K562 (cell line): ENCODE data around the gene FHL5. TPM values are rescaled to one million over a fixed set of nuclear protein-coding genes. Genes with fewer than 3 reads are reported as not detected.

Experiments
- ATAC-seq: fragments of 200-7000 bp; cut with Tn5 transposase; 3 replicates; pipeline ENCODE4 v1.9.1; 2020; ENCODE audit warnings: moderate library complexity
- BruUV-seq: library from RNA; stranded (reverse); fragments of 400-500 nt; replicated peaks from 2 replicates; lab custom pipeline; 2021; lab: Mats Ljungman, UMichigan
- CTCF ChIA-PET: fragments of 300-600 bp; formaldehyde crosslinking; extraction: SDS; loops from one replicate; lab custom pipeline; 2021; ENCODE audit warnings: low intra/inter-chr PET ratio; lab: Yijun Ruan, JAX
- POLR2A ChIA-PET: fragments of 300-600, 350-650 bp; sonication (Branson Sonifier 250); formaldehyde crosslinking; extraction: SDS; loops from one replicate; lab custom pipeline; 2021; ENCODE audit warnings: antibody characterized with exemption, inconsistent platforms; lab: Yijun Ruan, JAX
- DNase-seq, 4 experiments: peaks; one replicate each; pipeline versions ENCODE4 v3.0.0 to v3.0.0-alpha.2; 2011 to 2018; ENCODE audit warnings: low spot score in 3 of 4, mixed read lengths in 3 of 4; ENCODE audit errors: extremely low read depth in 1 of 4
- FAIRE-seq: peaks from 2 replicates; lab custom pipeline; 2011; peaks lifted over from hg19 to GRCh38; lab: Jason Lieb, UNC
- H2AFZ ChIP-seq: 2 replicates; pipeline ENCODE4 v1.6.0; 2011; ENCODE audit warnings: low read depth, low read length, control low read depth, inconsistent platforms
- H3K27ac ChIP-seq: fragments of 200-600 bp; 3 replicates; pipeline ENCODE4 v1.8.0; 2011; ENCODE audit warnings: low read depth, mild to moderate bottlenecking, control low read depth, inconsistent platforms, low read length, moderate library complexity, mixed read lengths; ENCODE audit errors: extremely low read depth
- H3K27me3 ChIP-seq, 2 experiments: fragments of 300-600 bp in 1 of 2; 2 replicates in 1 of 2; 3 replicates in 1 of 2; pipeline versions ENCODE4 v1.6.0 to v1.8.0; 2011; ENCODE audit warnings: inconsistent platforms in 2 of 2, low read length in 2 of 2, mild to moderate bottlenecking in 1 of 2, mixed read lengths in 1 of 2, moderate library complexity in 1 of 2; ENCODE audit not compliant: control insufficient read depth in 2 of 2, insufficient read depth in 2 of 2
- H3K36me3 ChIP-seq: fragments of 300-600 bp; 3 replicates; pipeline ENCODE4 v1.8.0; 2011; ENCODE audit warnings: mild to moderate bottlenecking, low read length, inconsistent platforms; ENCODE audit not compliant: control insufficient read depth, insufficient read depth
- H3K4me1 ChIP-seq, 2 experiments: fragments of 200-600 bp in 1 of 2; replicated peaks in 1 of 2; 2 replicates in 1 of 2; 3 replicates in 1 of 2; pipeline versions ENCODE4 v1.5.1 to v1.8.0; 2011; ENCODE audit warnings: inconsistent platforms in 2 of 2, low read length in 2 of 2, mild to moderate bottlenecking in 1 of 2, mixed read lengths in 1 of 2, moderate library complexity in 1 of 2; ENCODE audit not compliant: control insufficient read depth in 2 of 2, insufficient read depth in 2 of 2
- H3K4me2 ChIP-seq: 2 replicates; pipeline ENCODE4 v1.6.1; 2011; ENCODE audit warnings: low read length, control low read depth, inconsistent platforms, mixed read lengths; ENCODE audit not compliant: insufficient read depth
- H3K4me3 ChIP-seq: fragments of 200-600 bp; sonication (generic), shearing (Covaris generic); 2 replicates; pipeline ENCODE4 v1.5.1; 2016; ENCODE audit warnings: control low read depth, inconsistent platforms
- H3K79me2 ChIP-seq: fragments of 200-600 bp; 3 replicates; pipeline ENCODE4 v1.8.0; 2011; ENCODE audit warnings: low read length, inconsistent platforms; ENCODE audit not compliant: control insufficient read depth, insufficient read depth
- H3K9ac ChIP-seq, 2 experiments: 2 replicates each; pipeline versions ENCODE4 v1.6.0 to v1.6.1; 2011; ENCODE audit warnings: low read depth in 2 of 2, low read length in 2 of 2, control low read depth in 1 of 2, inconsistent platforms in 1 of 2, mild to moderate bottlenecking in 1 of 2, mixed read lengths in 1 of 2; ENCODE audit not compliant: insufficient read depth in 1 of 2
- H3K9me1 ChIP-seq: one replicate; pipeline ENCODE4 v1.6.0; 2011; ENCODE audit warnings: inconsistent platforms, mild to moderate bottlenecking, low read length, moderate library complexity; ENCODE audit not compliant: control insufficient read depth, insufficient read depth
- H3K9me3 ChIP-seq: replicated peaks from 2 replicates; pipeline ENCODE4 v1.5.1; 2011; ENCODE audit warnings: low read depth, low read length, inconsistent platforms; ENCODE audit not compliant: control insufficient read depth, insufficient read depth
- H4K20me1 ChIP-seq: replicated peaks from 2 replicates; pipeline ENCODE4 v1.6.1; 2011; ENCODE audit warnings: low read length, inconsistent platforms, mixed read lengths; ENCODE audit not compliant: control insufficient read depth, insufficient read depth
- BCL6 ChIP-seq: fragments of 250-450 bp; sonication (Bioruptor Pico); IDR thresholded peaks from 2 replicates; pipeline ENCODE4 v1.4.0; 2020
- BDP1 ChIP-seq: IDR thresholded peaks from 3 replicates; pipeline ENCODE4 v1.6.1; 2011; ENCODE audit not compliant: insufficient read length, insufficient read depth
- CAMTA2 ChIP-seq: fragments of 250-450 bp; sonication (Bioruptor Pico); conservative IDR thresholded peaks from 2 replicates; pipeline ENCODE4 v1.5.1; 2022
- EGR1 ChIP-seq: fragments of 450-650 bp; conservative IDR thresholded peaks from 2 replicates; pipeline ENCODE4 v1.6.1; 2017; ENCODE audit warnings: mild to moderate bottlenecking
- ELF4 ChIP-seq: fragments of 450-650 bp; formaldehyde crosslinking; IDR thresholded peaks from 2 replicates; pipeline ENCODE4 v1.4.0; 2022; ENCODE audit warnings: missing genetic modification characterization
- HDAC1 ChIP-seq, 2 experiments: fragments of 450-650 bp; IDR thresholded peaks; 2 replicates each; pipeline ENCODE4 v1.6.1; 2016 to 2017; ENCODE audit warnings: inconsistent platforms in 1 of 2, mild to moderate bottlenecking in 1 of 2, moderate library complexity in 1 of 2
- HDAC2 ChIP-seq: fragments of 450-650 bp; IDR thresholded peaks from 2 replicates; pipeline ENCODE4 v1.6.1; 2016; ENCODE audit warnings: mild to moderate bottlenecking
- KLF16 ChIP-seq: IDR thresholded peaks from 2 replicates; pipeline ENCODE4 v1.6.1; 2016; ENCODE audit warnings: antibody characterized with exemption
- SNRNP70 ChIP-seq: fragments of 200-400 bp; formaldehyde crosslinking; optimal IDR thresholded peaks from 2 replicates; pipeline ENCODE3; 2017; ENCODE audit warnings: low read depth, low read length
- TBP ChIP-seq: optimal IDR thresholded peaks from 2 replicates; pipeline ENCODE3; 2011; ENCODE audit warnings: low read depth, low read length, improper control_type of control experiment
- TCF3 ChIP-seq: sonication (generic); formaldehyde crosslinking; IDR thresholded peaks from 2 replicates; pipeline ENCODE4 v1.4.0; 2020; ENCODE audit warnings: mild to moderate bottlenecking, missing genetic modification reagents
- TEAD4 ChIP-seq, 2 experiments: sonication (generic) in 1 of 2; formaldehyde crosslinking in 1 of 2; IDR thresholded peaks; 2 replicates each; pipeline versions ENCODE4 v1.6.1 to v1.8.0; 2012 to 2022; ENCODE audit warnings: borderline replicate concordance in 1 of 2, inconsistent platforms in 1 of 2, low read length in 1 of 2, mild to moderate bottlenecking in 1 of 2, missing genetic modification reagents in 1 of 2
- YY1 ChIP-seq, 3 experiments: IDR thresholded peaks; 2 replicates each; pipeline ENCODE4 v1.6.1; 2011; ENCODE audit warnings: low read length in 2 of 3, mild to moderate bottlenecking in 2 of 3, moderate library complexity in 2 of 3, borderline replicate concordance in 1 of 3, control low read depth in 1 of 3, low read depth in 1 of 3; ENCODE audit not compliant: insufficient read depth in 3 of 3, insufficient replicate concordance in 2 of 3, control insufficient read depth in 1 of 3, insufficient read length in 1 of 3; ENCODE audit errors: extremely low read depth in 1 of 3
- WGBS: fragments of 100-300 bp; shearing (Covaris generic); methylation state at CpG from one replicate; pipeline ENCODE4 v1.1.6; 2016; ENCODE audit warnings: low coverage, mixed read lengths; ENCODE audit not compliant: insufficient coverage; ENCODE audit errors: missing lambda C conversion rate; 5-methylcytosine and 5-hydroxymethylcytosine counted together
- in situ Hi-C: fragments of 300-500 bp; cut with MboI; formaldehyde crosslinking; loops from 4 replicates; pipeline ENCODE4 v1.15.0; 2018; ENCODE audit warnings: inconsistent platforms, mixed read lengths
- intact Hi-C: fragments of 100-400 bp; cut with micrococcal nuclease; formaldehyde crosslinking; loops from 2 replicates; pipeline ENCODE4 v1.14.2; 2022
- polyA plus RNA-seq, 8 experiments: library from polyadenylated mRNA; depleted of rRNA in 4 of 8; stranded (reverse) in 5 of 8; unstranded in 3 of 8; fragments of >200 nt; fragmentation: Nextera tagmentation in 2 of 8; fragmentation: Illumina TruSeq in 1 of 8; extraction: Ambion mirVana in 2 of 8; extraction: Trizol in 1 of 8; gene quantifications; 2 replicates each; pipeline versions ENCODE4 v1.2.1 to v1.2.3, GENCODE V29; 2011 to 2014; ENCODE audit warnings: inconsistent platforms in 1 of 8, missing spikeins in 1 of 8
- total RNA-seq, 7 experiments: library from RNA; depleted of rRNA in 6 of 7; stranded (reverse); fragments of >200 nt in 6 of 7; fragmentation: Illumina TruSeq in 2 of 7; extraction: Trizol in 2 of 7; gene quantifications; 2 replicates each; pipeline versions ENCODE4 v1.2.1 to v1.2.3, GENCODE V29; 2011 to 2021; ENCODE audit warnings: low replicate concordance in 1 of 7
- TF ChIP-seq, protein P1 (sequence below): fragments of 250-450 bp; sonication (Bioruptor Pico); IDR thresholded peaks from 2 replicates; pipeline ENCODE4 v1.4.0; 2020; ENCODE audit warnings: borderline replicate concordance
- TF ChIP-seq, protein P2 (sequence below): fragments of 250-450 bp; sonication (Bioruptor Pico); IDR thresholded peaks from 2 replicates; pipeline ENCODE4 v1.5.0; 2020; ENCODE audit warnings: mild to moderate bottlenecking, borderline replicate concordance
- TF ChIP-seq, protein P3 (sequence below): fragments of 250-450 bp; sonication (Bioruptor Pico); IDR thresholded peaks from 2 replicates; pipeline ENCODE4 v1.8.0; 2021; ENCODE audit warnings: mild to moderate bottlenecking, moderate library complexity
- TF ChIP-seq, protein P4 (sequence below): fragments of 250-450 bp; sonication (Bioruptor Pico); IDR thresholded peaks from 2 replicates; pipeline ENCODE4 v1.4.0; 2020

FHL5 gene
- total and polyA plus RNA-seq, 9 of the 15 experiments (the other 6 are each of a cell fraction or from before 2014, with no cell fraction given): not detected

DNA sequence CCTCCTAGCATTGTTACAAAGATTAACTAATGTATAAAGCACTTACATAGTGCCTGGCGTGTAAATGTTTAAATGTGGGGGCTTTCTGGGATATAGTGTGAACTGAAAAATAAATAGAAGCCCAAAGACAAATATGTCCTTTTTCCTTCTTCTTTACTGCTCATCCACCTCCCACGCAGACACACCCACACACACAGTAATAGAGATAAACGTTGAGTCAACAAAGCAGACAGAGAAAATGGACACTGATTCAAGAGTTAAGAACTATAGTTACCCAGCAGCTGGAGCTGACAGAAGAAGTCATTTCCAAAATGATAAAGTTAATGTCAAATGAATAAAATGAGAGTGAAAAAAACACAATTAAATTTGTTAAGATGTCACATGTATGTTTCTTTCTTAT, 68.3 kb downstream of the FHL5 start:
- CTCF ChIA-PET: no interaction called here
- FAIRE-seq (no peak), DNase-seq (peak in 3 of 4 experiments; percentile 7 to 44 (median 11)), ATAC-seq (peak; percentile 53; the same call in 2 of the 3 replicates)
- WGBS: 3% methylated on average over 3 of the region's 3 CpGs
- no peaks in the 10 kb centered on the region for H3K9me1 ChIP-seq
- H3K9me3 ChIP-seq: no peaks in the 10 kb centered on the region
- BruUV-seq: no TSS peak
- no peak overlapping the region for H3K4me3 ChIP-seq
- no peak overlapping the region for H3K4me2 ChIP-seq
- H2AFZ ChIP-seq: no peak overlapping the region
- H3K9ac ChIP-seq: no peak overlapping the region
- no peak overlapping the region for H3K27ac ChIP-seq
- intact Hi-C loops: no loop called here
- H3K79me2 ChIP-seq: no peaks in the 10 kb centered on the region
- in situ Hi-C loops: no loop called here
- H3K4me1 ChIP-seq: 0 out of 5 replicates have a peak, but pooled peaks cover 0 to 5% of the 10 kb centered on the region in 2 experiments
- POLR2A ChIA-PET: no interaction called here
- no peaks in the 10 kb centered on the region for H3K27me3 ChIP-seq
- no peaks in the 10 kb centered on the region for H3K36me3 ChIP-seq
- no peaks in the 10 kb centered on the region for H4K20me1 ChIP-seq
- TF ChIP-seq, protein P1, sequence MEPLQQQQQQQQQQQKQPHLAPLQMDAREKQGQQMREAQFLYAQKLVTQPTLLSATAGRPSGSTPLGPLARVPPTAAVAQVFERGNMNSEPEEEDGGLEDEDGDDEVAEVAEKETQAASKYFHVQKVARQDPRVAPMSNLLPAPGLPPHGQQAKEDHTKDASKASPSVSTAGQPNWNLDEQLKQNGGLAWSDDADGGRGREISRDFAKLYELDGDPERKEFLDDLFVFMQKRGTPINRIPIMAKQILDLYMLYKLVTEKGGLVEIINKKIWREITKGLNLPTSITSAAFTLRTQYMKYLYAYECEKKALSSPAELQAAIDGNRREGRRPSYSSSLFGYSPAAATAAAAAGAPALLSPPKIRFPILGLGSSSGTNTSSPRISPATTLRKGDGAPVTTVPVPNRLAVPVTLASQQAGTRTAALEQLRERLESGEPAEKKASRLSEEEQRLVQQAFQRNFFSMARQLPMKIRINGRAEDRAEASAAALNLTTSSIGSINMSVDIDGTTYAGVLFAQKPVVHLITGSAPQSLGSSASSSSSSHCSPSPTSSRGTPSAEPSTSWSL (CRISPR knock-in tag): no peak
- no peak for TF ChIP-seq BDP1
- TF ChIP-seq SNRNP70: no peak
- no peak for TF ChIP-seq TBP
- no peak for TF ChIP-seq ELF4
- TF ChIP-seq, protein P2, sequence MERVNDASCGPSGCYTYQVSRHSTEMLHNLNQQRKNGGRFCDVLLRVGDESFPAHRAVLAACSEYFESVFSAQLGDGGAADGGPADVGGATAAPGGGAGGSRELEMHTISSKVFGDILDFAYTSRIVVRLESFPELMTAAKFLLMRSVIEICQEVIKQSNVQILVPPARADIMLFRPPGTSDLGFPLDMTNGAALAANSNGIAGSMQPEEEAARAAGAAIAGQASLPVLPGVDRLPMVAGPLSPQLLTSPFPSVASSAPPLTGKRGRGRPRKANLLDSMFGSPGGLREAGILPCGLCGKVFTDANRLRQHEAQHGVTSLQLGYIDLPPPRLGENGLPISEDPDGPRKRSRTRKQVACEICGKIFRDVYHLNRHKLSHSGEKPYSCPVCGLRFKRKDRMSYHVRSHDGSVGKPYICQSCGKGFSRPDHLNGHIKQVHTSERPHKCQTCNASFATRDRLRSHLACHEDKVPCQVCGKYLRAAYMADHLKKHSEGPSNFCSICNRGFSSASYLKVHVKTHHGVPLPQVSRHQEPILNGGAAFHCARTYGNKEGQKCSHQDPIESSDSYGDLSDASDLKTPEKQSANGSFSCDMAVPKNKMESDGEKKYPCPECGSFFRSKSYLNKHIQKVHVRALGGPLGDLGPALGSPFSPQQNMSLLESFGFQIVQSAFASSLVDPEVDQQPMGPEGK (CRISPR knock-in tag): no peak
- TF ChIP-seq BCL6 (CRISPR knock-in tag): no peak
- TF ChIP-seq HDAC1 (IDR thresholded peaks at IDR 0.05): peak in 1 of 2 experiments; percentile 51; a peak in 1 of 4 replicates
- TF ChIP-seq EGR1: peak; percentile 97
- no peak for TF ChIP-seq CAMTA2 (CRISPR knock-in tag)
- TF ChIP-seq, protein P3, sequence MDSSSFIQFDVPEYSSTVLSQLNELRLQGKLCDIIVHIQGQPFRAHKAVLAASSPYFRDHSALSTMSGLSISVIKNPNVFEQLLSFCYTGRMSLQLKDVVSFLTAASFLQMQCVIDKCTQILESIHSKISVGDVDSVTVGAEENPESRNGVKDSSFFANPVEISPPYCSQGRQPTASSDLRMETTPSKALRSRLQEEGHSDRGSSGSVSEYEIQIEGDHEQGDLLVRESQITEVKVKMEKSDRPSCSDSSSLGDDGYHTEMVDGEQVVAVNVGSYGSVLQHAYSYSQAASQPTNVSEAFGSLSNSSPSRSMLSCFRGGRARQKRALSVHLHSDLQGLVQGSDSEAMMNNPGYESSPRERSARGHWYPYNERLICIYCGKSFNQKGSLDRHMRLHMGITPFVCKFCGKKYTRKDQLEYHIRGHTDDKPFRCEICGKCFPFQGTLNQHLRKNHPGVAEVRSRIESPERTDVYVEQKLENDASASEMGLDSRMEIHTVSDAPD (CRISPR knock-in tag): no peak
- TF ChIP-seq, protein P4, sequence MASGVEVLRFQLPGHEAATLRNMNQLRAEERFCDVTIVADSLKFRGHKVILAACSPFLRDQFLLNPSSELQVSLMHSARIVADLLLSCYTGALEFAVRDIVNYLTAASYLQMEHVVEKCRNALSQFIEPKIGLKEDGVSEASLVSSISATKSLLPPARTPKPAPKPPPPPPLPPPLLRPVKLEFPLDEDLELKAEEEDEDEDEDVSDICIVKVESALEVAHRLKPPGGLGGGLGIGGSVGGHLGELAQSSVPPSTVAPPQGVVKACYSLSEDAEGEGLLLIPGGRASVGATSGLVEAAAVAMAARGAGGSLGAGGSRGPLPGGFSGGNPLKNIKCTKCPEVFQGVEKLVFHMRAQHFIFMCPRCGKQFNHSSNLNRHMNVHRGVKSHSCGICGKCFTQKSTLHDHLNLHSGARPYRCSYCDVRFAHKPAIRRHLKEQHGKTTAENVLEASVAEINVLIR (CRISPR knock-in tag): no peak
- no peak for TF ChIP-seq HDAC2
- peak; percentile 30; the same call in 1 of the 2 replicates for TF ChIP-seq TCF3 (CRISPR knock-in tag)
- peak; percentile 55 for TF ChIP-seq TEAD4 (IDR thresholded peaks at IDR 0.05; ENCODE audit: low read length)
- no peak for TF ChIP-seq TEAD4 (CRISPR knock-in tag; IDR thresholded peaks at IDR 0.05; ENCODE audit: borderline replicate concordance)
- TF ChIP-seq KLF16: peak; percentile 33; the same call in 1 of the 2 replicates
- TF ChIP-seq YY1 (IDR thresholded peaks at IDR 0.05; ENCODE audit: borderline replicate concordance in 1 of 3, control insufficient read depth in 1 of 3, extremely low read depth in 1 of 3, insufficient read depth in 3 of 3, insufficient read length in 1 of 3, insufficient replicate concordance in 2 of 3, low read depth in 1 of 3, low read length in 2 of 3): no peak
